Prostate gland (tissue), 2 donors: ENCODE results near the gene RCC2.

ENCODE experiments used
- POLR2A ChIP-seq: fragments of 450-650 bp; IDR thresholded peaks from one replicate; pipeline ENCODE4 v1.6.1; 2016; ENCODE audit warnings: antibody characterized with exemption, mild to moderate bottlenecking
- TF ChIP-seq, protein P1 (sequence below), 4 experiments: fragments of 200-600 bp in 2 of 4; fragments of 450-650 bp in 2 of 4; sonication (generic) in 2 of 4; IDR thresholded peaks; 1 replicate in 3 of 4; 2 replicates in 1 of 4; pipeline ENCODE4 v1.5.1; 2016 to 2019; ENCODE audit warnings: antibody characterized with exemption in 4 of 4, mild to moderate bottlenecking in 2 of 4, moderate library complexity in 2 of 4

DNA sequence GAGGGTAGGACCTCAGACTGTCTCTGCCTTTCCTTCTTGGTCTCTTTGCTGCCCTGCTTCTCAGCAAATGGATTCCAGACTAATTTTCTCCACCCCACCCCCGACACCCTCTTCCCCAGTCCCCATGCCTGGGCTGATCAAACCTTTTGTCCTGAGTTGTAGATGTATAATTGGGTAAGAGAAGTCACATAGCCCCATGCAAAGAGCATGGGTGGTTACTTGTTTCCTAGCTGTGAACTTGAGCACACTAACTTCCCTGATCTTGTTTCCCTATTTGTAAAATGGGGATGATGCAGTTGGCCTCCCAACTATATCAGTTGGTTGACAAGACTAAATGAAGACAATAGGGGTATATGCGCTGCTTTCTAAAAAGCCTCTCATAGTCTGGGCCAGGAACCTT lies 58.3 kb downstream of the RCC2 start:
- TF ChIP-seq POLR2A: no peak
- TF ChIP-seq, protein P1, sequence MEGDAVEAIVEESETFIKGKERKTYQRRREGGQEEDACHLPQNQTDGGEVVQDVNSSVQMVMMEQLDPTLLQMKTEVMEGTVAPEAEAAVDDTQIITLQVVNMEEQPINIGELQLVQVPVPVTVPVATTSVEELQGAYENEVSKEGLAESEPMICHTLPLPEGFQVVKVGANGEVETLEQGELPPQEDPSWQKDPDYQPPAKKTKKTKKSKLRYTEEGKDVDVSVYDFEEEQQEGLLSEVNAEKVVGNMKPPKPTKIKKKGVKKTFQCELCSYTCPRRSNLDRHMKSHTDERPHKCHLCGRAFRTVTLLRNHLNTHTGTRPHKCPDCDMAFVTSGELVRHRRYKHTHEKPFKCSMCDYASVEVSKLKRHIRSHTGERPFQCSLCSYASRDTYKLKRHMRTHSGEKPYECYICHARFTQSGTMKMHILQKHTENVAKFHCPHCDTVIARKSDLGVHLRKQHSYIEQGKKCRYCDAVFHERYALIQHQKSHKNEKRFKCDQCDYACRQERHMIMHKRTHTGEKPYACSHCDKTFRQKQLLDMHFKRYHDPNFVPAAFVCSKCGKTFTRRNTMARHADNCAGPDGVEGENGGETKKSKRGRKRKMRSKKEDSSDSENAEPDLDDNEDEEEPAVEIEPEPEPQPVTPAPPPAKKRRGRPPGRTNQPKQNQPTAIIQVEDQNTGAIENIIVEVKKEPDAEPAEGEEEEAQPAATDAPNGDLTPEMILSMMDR (IDR thresholded peaks at IDR 0.05): no peak
